HS-5 (cell line): ENCODE results near the gene TERB2.
"Not testable (repeated sequence)": the region's sequence is repeated elsewhere in the genome, so short reads cannot be mapped to it uniquely, and the experiment has no call there.

Experiments
- DNase-seq: peaks from one replicate; pipeline ENCODE4 v3.0.0-alpha.2; 2012; ENCODE audit warnings: low read depth

Gene TERB2

DNA sequence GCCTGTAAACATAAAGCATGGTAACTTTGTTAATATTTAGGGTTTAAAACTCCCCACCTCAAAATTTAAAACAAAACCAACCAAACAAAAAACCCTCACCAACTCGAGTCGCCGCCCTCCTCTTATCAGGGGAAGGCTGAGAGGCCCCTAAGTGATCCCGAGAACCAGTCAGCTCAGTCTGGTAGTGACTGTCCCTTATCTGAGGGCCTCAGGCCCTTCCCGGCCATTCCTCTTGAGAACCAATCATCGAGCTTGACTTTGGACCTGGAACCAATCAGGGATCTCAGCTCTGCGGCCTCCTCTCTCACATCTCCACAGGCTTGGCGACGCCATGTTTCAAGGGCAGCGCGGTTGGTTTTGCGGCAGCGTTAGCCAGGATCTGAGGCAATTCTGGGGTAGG is at the start of gene TERB2:
TERB2 (plus strand) TSS at position 300 of the 400 bp plus-strand sequence; CDS start at position 332, 32 bp downstream.
- no peak for DNase-seq

DNA sequence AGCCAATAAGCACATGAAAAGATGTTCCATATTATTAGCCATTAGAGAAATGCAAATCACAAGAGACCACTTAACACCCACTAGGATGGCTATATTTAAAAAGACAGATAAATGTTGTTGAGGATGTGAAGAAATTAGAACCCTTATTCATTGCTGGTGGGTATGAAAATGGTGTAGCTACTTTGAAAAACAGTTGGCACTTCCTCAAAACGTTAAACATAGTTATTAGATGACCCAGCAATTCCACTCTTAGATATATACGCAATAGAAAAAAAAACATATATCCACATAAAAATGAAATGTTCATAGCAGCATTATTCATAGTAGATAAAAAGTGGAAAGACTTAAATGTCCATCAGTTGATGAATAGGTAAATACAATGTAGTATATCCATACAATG is 47.1 kb upstream of the TERB2 start:
- no peak for DNase-seq

- no peak for DNase-seq
Observed at GRCh38 chr15:44910981-44911625, 45.4 kb upstream of the TERB2 start.

- not testable (repeated sequence) for DNase-seq
Observed at GRCh38 chr15:44912186-44912585, 44.3 kb upstream of the TERB2 start.

- DNase-seq: not testable (repeated sequence)
Observed at GRCh38 chr15:44912974-44913448, 43.5 kb upstream of the TERB2 start.

GRCh38 chr15:44918136-44918535 is 38.4 kb upstream of the TERB2 start:
- DNase-seq: no peak

DNA sequence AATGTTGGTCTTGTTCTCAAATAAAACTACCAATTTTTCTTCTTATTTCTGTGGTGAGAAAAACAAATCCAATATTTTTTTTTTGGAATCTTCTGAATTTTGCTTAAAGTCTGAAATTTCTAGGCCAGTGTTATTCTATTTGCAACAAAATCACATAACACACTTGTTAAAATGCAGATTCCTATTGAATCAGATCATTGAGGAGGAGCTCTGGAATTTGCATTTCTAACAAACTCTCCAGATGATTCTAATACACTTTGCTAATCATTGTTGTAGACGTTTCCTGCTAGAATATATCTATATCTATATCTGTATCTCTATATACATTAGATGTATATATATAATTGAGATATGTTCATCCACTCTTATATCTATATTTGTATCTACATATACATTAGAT is 27.8 kb upstream of the TERB2 start:
- not testable (repeated sequence) for DNase-seq

DNA sequence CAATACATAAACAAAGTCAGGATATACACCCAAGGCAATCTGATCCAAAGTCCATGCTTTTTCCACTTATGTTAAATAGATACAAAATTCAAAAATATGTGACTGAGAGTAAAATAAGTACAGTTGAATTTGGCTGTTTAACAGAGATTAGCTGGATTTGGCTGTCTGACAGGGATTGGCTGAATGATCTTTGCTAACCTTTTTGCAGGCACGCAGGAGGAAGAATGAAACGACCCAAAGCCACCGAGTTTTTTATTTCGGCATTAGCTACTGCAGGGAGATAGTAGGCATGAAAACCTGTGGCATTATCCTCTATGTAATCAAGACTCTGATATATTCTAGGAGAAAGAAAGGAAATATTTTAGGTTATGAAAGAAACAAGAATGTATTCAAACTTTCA is 26.2 kb upstream of the TERB2 start:
- not testable (repeated sequence) for DNase-seq

DNA sequence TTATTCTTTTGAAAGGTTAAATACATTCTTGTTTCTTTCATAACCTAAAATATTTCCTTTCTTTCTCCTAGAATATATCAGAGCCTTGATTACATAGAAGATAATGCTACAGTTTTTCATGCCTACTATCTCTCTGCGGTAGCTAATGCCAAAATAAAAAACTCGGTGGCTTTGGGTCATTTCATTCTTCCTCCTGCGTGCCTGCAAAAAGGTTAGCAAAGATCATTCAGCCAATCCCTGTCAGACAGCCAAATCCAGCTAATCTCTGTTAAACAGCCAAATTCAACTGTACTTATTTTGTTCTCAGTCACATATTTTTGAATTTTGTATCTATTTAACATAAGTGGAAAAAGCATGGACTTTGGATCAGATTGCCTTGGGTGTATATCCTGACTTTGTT is 1.8 kb downstream of the TERB2 start:
- not testable (repeated sequence) for DNase-seq

- DNase-seq: no peak
Observed at GRCh38 chr15:44968475-44968874, 12.0 kb downstream of the TERB2 start.

DNA sequence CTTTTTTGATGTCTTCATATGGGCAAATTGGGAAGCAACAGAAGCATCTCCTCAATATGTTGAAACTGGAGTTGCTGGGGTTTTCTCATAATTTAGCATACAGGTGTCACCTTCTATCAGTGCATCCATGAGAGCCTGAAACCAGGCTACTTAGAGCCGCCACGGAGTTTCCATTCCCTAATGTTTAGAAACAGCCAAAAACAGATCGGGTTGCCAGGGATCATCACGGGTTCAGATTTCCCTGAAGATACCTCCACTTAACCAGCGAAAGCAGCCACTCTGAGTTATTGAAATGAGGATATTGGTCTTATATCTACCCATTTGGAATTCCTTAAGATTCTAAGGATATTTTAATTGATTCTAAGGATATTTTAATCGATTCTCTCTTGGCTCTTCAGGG is 14.5 kb downstream of the TERB2 start:
- DNase-seq: no peak

GRCh38 chr15:44976183-44976582 is 19.7 kb downstream of the TERB2 start:
- not testable (repeated sequence) for DNase-seq

GRCh38 chr15:44977781-44978180 is 21.3 kb downstream of the TERB2 start:
- not testable (repeated sequence) for DNase-seq

DNA sequence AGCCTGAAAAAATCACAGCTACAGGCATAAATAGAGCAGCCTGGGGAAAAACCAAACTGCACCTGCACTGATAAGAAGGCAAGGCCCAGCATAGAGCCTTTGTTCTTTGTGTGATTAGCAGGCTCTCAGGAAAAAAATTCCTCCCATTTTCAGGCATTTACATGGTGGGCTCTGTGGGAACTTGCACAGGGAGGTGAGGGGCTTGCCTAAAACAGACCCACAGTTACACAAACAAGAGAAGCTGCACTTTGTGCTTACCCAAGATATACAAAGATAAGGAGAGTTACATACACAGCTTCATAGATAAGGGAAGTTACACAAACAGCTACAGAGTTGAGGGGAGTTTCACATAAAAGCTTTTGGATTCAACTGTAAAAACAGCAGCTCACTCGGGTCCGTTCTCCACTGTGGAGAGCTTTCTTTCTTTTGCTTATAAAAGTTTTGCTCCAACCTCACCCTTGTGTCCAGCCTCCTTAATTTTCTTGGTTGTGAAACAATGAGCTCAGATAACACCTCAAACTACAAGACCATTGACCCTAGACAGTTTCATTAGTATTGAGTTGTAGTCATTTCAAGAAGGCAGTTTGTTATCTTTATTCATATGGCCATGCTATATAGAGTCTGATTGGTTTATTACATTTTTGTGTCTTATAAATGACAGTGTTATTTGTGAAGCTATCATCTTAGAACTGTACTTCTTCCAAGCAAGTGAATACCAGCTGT is 23.3 kb downstream of the TERB2 start:
- not testable (repeated sequence) for DNase-seq

DNA sequence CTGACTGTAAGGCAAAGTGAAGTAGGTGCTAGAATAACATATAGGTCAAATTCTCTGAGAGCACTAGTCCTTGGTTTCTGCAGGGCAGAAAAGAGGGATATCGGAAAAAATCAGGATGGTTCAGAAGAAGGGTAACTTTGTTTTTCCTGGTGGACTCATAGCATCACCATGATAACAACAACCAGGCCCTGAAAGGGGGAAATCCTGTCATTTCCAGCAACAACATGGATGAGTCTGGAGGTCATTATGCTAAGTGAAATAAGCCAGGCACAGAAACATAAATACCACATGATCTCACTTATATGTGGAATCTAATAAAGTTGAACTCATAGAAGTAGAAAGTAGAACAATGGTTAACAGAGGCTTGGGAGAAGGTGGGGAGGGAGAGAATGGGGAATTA is 27.7 kb downstream of the TERB2 start:
- not testable (repeated sequence) for DNase-seq

GRCh38 chr15:44986346-44987055 is 30.0 kb downstream of the TERB2 start:
- not testable (repeated sequence) for DNase-seq

DNA sequence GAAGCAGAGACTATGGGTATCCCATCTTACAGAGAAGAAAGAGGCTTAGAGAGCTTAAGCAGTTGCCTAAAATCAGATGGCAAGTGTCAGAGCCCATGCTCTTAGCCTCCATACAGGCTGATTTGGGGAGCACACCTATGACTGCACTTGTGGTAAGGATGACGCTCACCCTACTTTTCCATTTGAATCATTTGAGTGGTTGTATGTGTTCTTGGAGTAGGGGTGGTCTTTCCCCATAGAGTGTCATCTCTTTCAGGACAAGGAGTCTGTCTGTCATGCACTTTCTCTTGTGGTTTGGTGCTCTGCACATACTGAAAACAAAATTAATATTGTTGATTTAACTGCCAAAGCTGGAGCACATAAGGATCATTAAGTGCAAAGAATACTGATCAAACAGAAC is 31.2 kb downstream of the TERB2 start:
- DNase-seq: not testable (repeated sequence)

GRCh38 chr15:44988184-44988869 is 31.8 kb downstream of the TERB2 start:
- not testable (repeated sequence) for DNase-seq

GRCh38 chr15:44988870-44989219 is 32.4 kb downstream of the TERB2 start:
- not testable (repeated sequence) for DNase-seq

DNA sequence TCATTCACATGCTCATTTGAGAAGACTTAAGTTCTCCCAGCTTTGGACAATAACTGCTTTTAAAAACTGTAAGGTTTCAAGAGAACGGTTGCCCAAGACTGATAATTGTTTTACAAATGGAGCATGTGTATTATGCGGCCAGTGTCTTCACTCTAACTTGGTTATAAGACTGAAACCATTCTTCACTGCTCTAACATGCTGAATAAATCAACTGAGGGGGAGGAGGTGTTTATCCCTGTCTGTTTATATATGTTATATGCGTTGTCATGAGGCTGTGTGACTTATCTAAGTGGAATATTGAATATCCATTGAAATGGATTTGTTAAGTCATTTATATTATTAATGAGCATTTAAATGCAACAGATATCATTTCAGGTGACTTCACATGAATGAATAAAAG is 41.1 kb downstream of the TERB2 start:
- DNase-seq: not testable (repeated sequence)

DNA sequence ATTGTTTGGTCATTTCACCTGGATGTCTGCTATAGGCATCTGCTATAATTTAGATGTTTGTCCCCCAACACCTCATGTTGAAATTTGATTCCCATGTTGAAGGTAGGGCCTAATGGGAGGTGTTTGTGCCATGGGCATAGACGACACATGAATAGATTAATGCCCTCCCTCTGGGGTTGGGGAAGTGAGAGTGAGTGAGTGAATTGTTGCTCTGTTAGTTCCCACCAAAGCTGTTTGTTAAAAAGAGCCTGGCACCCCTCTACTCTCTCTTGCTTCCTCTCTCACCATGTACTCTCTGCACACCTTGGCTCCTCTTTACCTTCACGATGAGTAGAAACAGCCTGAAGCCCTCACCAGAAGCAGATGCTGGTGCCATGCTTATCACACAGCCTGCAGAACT is 42.6 kb downstream of the TERB2 start:
- no peak for DNase-seq

DNA sequence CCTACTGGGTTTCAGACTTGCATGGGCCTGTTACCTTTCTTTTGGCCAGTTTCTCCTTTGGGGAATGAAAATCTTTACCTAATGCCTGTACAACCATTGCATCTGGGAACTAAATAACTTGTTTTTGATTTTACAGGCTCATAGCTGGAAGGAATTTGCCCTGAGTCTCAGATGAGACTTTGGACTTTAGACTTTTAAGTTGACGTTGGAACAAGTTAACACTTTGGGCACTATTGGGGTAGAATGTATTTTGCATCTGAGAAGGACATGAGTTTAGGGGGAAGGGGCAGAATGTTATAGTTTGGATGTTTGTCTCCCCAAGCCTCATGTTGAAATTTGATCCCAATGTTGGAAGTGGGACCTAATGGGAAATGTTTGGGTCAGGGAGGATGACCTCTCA is 44.7 kb downstream of the TERB2 start:
- not testable (repeated sequence) for DNase-seq
